Measurements from ENCODE around the gene FBXO24. TPM values are rescaled to one million over a fixed set of nuclear protein-coding genes. Genes with fewer than 3 reads are reported as not detected.

Gene FBXO24
- total RNA-seq, 1 donor from 2014 or later: 0.42 TPM

- DNase-seq: no peak
- Mint-ChIP-seq H3K9me3 (no peaks in the 10 kb centered on the region), H3K27me3 (no peaks in the 10 kb centered on the region), H3K27ac (peak overlapping the region; percentile 96), H3K4me3 (peak overlapping the region; percentile 91), H3K4me1 (peaks cover 28% of the 10 kb centered on the region), H3K36me3 (ENCODE audit: low read depth) (peaks cover 18% of the 10 kb centered on the region)
- intact Hi-C loops (cut with micrococcal nuclease): loop anchor here (1.0 to 10.0 kb wide), 3 partner anchors 14 to 458 kb away; partner anchors contain the start of genes MBLAC1 and TSC22D4
These were observed 3.5 kb upstream of the FBXO24 start for GRCh38 chr7:100582650-100583049.

- peak; percentile 93 for DNase-seq
- Mint-ChIP-seq H3K4me3 (peak overlapping the region; percentile 91), H3K4me1 (peaks cover 30% of the 10 kb centered on the region), H3K9me3 (no peaks in the 10 kb centered on the region), H3K27ac (peak overlapping the region; percentile 96), H3K27me3 (no peaks in the 10 kb centered on the region), H3K36me3 (ENCODE audit: low read depth) (peaks cover 11% of the 10 kb centered on the region)
- intact Hi-C loops (cut with micrococcal nuclease): loop anchor here (1.0 to 10.0 kb wide), 3 partner anchors 15 to 459 kb away; partner anchors contain the start of genes MBLAC1 and TSC22D4
These were observed 2.7 kb upstream of the FBXO24 start for GRCh38 chr7:100583132-100584053.

- Mint-ChIP-seq H3K36me3 (ENCODE audit: low read depth) (peaks cover 7% of the 10 kb centered on the region), H3K4me3 (peak overlapping the region; percentile 91), H3K27ac (peak overlapping the region; percentile 96), H3K9me3 (no peaks in the 10 kb centered on the region), H3K27me3 (no peaks in the 10 kb centered on the region), H3K4me1 (peaks cover 30% of the 10 kb centered on the region)
- no peak for DNase-seq
- intact Hi-C loops (cut with micrococcal nuclease): loop anchor here (10.0 kb wide), 1 partner anchor 459 kb away; the partner anchor contains the start of gene MBLAC1
These were observed 2.0 kb upstream of the FBXO24 start for GRCh38 chr7:100584054-100584682.

- Mint-ChIP-seq H3K9me3 (no peaks in the 10 kb centered on the region), H3K27me3 (no peaks in the 10 kb centered on the region), H3K4me3 (peak overlapping the region; percentile 91), H3K27ac (peak overlapping the region; percentile 96), H3K4me1 (peaks cover 30% of the 10 kb centered on the region), H3K36me3 (ENCODE audit: low read depth) (peaks cover 3% of the 10 kb centered on the region)
- intact Hi-C loops (cut with micrococcal nuclease): loop anchor here (5.0 to 10.0 kb wide), 3 partner anchors 107 to 460 kb away; partner anchors contain the start of genes GIGYF1, MBLAC1 and SLC12A9
- DNase-seq: peak; percentile 71
These were observed 1.2 kb upstream of the FBXO24 start for GRCh38 chr7:100584683-100585510.

- Mint-ChIP-seq H3K36me3 (ENCODE audit: low read depth) (peaks cover 3% of the 10 kb centered on the region), H3K27me3 (peaks cover 6% of the 10 kb centered on the region), H3K4me3 (peak within 1 kb of the TSS; percentile 91), H3K27ac (peak within 1 kb of the TSS; percentile 96), H3K4me1 (peaks cover 30% of the 10 kb centered on the region), H3K9me3 (no peaks in the 10 kb centered on the region)
- intact Hi-C loops (cut with micrococcal nuclease): loop anchor here (1.0 to 10.0 kb wide), 12 partner anchors 20 to 461 kb away; partner anchors contain the start of genes AGFG2, GIGYF1, GNB2 and MBLAC1
- peak; percentile 92 for DNase-seq
These were observed 440 bp upstream of the FBXO24 start, which contains the start of gene LRCH4 for GRCh38 chr7:100585511-100586265. LRCH4 (minus strand) TSS chr7:100586129; CDS start chr7:100586100, 29 bp downstream.

GRCh38 chr7:100588438-100588837 is 2.3 kb downstream of the FBXO24 start:
- H3K27me3 Mint-ChIP-seq: peaks cover 6% of the 10 kb centered on the region
- H3K4me1 Mint-ChIP-seq: peaks cover 23% of the 10 kb centered on the region
- no peak for DNase-seq
- H3K9me3 Mint-ChIP-seq: no peaks in the 10 kb centered on the region
- H3K4me3 Mint-ChIP-seq: peak overlapping the region; percentile 55
- intact Hi-C loops (cut with micrococcal nuclease): loop anchor here (5.0 to 10.0 kb wide), 3 partner anchors 104 to 464 kb away; partner anchors contain the start of genes GIGYF1, MBLAC1 and SLC12A9
- no peak overlapping the region for H3K27ac Mint-ChIP-seq
- H3K36me3 Mint-ChIP-seq (ENCODE audit: low read depth): peaks cover 4% of the 10 kb centered on the region

- DNase-seq: no peak
- H3K27me3 Mint-ChIP-seq: peaks cover 6% of the 10 kb centered on the region
- no peaks in the 10 kb centered on the region for H3K9me3 Mint-ChIP-seq
- H3K27ac Mint-ChIP-seq: no peak overlapping the region
- peaks cover 4% of the 10 kb centered on the region for H3K36me3 Mint-ChIP-seq (ENCODE audit: low read depth)
- peaks cover 15% of the 10 kb centered on the region for H3K4me1 Mint-ChIP-seq
- intact Hi-C loops (cut with micrococcal nuclease): loop anchor here (5.0 to 10.0 kb wide), 3 partner anchors 103 to 465 kb away; partner anchors contain the start of genes GIGYF1, MBLAC1 and SLC12A9
- no peak overlapping the region for H3K4me3 Mint-ChIP-seq
These were observed 3.3 kb downstream of the FBXO24 start for GRCh38 chr7:100589341-100589947.

GRCh38 chr7:100590077-100590737 is 4.1 kb downstream of the FBXO24 start:
- Mint-ChIP-seq H3K4me1 (peaks cover 9% of the 10 kb centered on the region), H3K4me3 (no peak overlapping the region), H3K27me3 (peaks cover 6% of the 10 kb centered on the region), H3K27ac (no peak overlapping the region), H3K36me3 (ENCODE audit: low read depth) (peaks cover 4% of the 10 kb centered on the region), H3K9me3 (no peaks in the 10 kb centered on the region)
- no peak for DNase-seq
- intact Hi-C loops (cut with micrococcal nuclease): no loop called here

GRCh38 chr7:100591596-100591995 is 5.5 kb downstream of the FBXO24 start:
- DNase-seq: no peak
- Mint-ChIP-seq H3K36me3 (ENCODE audit: low read depth) (peaks cover 2% of the 10 kb centered on the region), H3K27me3 (peaks cover 6% of the 10 kb centered on the region), H3K9me3 (no peaks in the 10 kb centered on the region), H3K4me3 (no peak overlapping the region), H3K4me1 (peaks cover 4% of the 10 kb centered on the region), H3K27ac (no peak overlapping the region)
- intact Hi-C loops (cut with micrococcal nuclease): no loop called here

- Mint-ChIP-seq H3K27me3 (peaks cover 4% of the 10 kb centered on the region), H3K36me3 (ENCODE audit: low read depth) (peaks cover 2% of the 10 kb centered on the region), H3K9me3 (no peaks in the 10 kb centered on the region), H3K27ac (no peak overlapping the region), H3K4me3 (no peak overlapping the region), H3K4me1 (peaks cover 3% of the 10 kb centered on the region)
- intact Hi-C loops (cut with micrococcal nuclease): no loop called here
- no peak for DNase-seq
These were observed 9.1 kb downstream of the FBXO24 start for GRCh38 chr7:100595188-100595587.

- Mint-ChIP-seq H3K4me1 (peaks cover 3% of the 10 kb centered on the region), H3K27ac (no peak overlapping the region), H3K4me3 (no peak overlapping the region), H3K9me3 (no peaks in the 10 kb centered on the region), H3K36me3 (ENCODE audit: low read depth) (no peaks in the 10 kb centered on the region), H3K27me3 (no peaks in the 10 kb centered on the region)
- intact Hi-C loops (cut with micrococcal nuclease): no loop called here
- DNase-seq: no peak
These were observed 12.3 kb downstream of the FBXO24 start for GRCh38 chr7:100598425-100598824.

Data from activated CD4-positive, alpha-beta T cell treated with anti-CD3 and anti-CD28 coated beads, Interleukin-2, amount 10 ng/mL, durations not matched to agents 24 days and 14 days (primary cell).